Measurements from ENCODE around the gene PADI4. TPM values are rescaled to one million over a fixed set of nuclear protein-coding genes. Genes with fewer than 3 reads are reported as not detected.
A peak's percentile ranks its signal among the peaks of the same experiment; 100 is the strongest.

The PADI4 gene
- total and polyA plus RNA-seq, 2 experiments from 2014 or later: 0.45 to 0.52 TPM

DNA sequence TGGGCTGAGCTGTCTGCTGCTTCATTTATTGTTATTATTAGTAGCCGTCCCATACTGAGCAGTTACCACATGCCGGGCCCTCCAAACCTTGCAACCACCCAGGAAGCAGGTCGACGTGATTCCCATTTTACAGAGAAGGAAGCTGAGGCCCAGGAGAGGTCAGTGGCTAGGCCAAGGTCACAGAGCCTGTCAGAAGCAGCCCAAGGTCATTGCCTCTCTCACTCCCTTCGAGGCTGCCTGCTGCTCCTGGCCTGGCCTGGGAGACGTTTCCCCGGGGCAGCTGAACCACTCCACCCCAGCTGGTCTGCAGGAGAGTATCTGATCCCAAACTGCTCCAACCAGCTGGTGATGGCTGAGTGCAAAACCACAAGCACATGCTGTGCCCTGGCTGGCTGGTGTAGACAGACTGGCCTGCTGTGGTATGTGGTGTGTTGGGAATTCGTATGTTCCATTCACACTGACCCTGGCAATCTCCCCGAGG, 6.5 kb downstream of the PADI4 start:
- Histone ChIP-seq H3K79me2 (replicated peaks; ENCODE audit: insufficient read depth) (no peaks in the 10 kb centered on the region), H3K4me3 (no peak overlapping the region), H3K4me2 (no peak overlapping the region), H2AFZ (no peak overlapping the region), H3K36me3 (ENCODE audit: insufficient read depth) (no peaks in the 10 kb centered on the region), H4K20me1 (replicated peaks; ENCODE audit: insufficient read depth) (no peaks in the 10 kb centered on the region), H3K9me2 (ENCODE audit: insufficient read depth) (no peaks in the 10 kb centered on the region), H3K4me1 (ENCODE audit: insufficient read depth) (peaks cover 14% of the 10 kb centered on the region; the same call in 1 of the 2 replicates), H3F3A (replicated peaks; ENCODE audit: low read depth) (no peaks in the 10 kb centered on the region), H3K27me3 (ENCODE audit: insufficient read depth) (no peaks in the 10 kb centered on the region), H3K27ac (ENCODE audit: low read depth) (no peak overlapping the region)
- no peaks in the 10 kb centered on the region for H3K36me3 Mint-ChIP-seq (ENCODE audit: low read depth)
- no peaks in the 10 kb centered on the region; the same call in 2 of the 3 replicates for H3K9me3 Mint-ChIP-seq
- no peak overlapping the region for H3K27ac Mint-ChIP-seq
- DNase-seq (ENCODE audit: low spot score) (no peak), ATAC-seq (peak; percentile 27; the same call in 2 of the 3 replicates)
- H3K4me3 Mint-ChIP-seq: no peak overlapping the region
- peaks cover 33% of the 10 kb centered on the region for H3K4me1 Mint-ChIP-seq
- TF ChIP-seq, protein P1, sequence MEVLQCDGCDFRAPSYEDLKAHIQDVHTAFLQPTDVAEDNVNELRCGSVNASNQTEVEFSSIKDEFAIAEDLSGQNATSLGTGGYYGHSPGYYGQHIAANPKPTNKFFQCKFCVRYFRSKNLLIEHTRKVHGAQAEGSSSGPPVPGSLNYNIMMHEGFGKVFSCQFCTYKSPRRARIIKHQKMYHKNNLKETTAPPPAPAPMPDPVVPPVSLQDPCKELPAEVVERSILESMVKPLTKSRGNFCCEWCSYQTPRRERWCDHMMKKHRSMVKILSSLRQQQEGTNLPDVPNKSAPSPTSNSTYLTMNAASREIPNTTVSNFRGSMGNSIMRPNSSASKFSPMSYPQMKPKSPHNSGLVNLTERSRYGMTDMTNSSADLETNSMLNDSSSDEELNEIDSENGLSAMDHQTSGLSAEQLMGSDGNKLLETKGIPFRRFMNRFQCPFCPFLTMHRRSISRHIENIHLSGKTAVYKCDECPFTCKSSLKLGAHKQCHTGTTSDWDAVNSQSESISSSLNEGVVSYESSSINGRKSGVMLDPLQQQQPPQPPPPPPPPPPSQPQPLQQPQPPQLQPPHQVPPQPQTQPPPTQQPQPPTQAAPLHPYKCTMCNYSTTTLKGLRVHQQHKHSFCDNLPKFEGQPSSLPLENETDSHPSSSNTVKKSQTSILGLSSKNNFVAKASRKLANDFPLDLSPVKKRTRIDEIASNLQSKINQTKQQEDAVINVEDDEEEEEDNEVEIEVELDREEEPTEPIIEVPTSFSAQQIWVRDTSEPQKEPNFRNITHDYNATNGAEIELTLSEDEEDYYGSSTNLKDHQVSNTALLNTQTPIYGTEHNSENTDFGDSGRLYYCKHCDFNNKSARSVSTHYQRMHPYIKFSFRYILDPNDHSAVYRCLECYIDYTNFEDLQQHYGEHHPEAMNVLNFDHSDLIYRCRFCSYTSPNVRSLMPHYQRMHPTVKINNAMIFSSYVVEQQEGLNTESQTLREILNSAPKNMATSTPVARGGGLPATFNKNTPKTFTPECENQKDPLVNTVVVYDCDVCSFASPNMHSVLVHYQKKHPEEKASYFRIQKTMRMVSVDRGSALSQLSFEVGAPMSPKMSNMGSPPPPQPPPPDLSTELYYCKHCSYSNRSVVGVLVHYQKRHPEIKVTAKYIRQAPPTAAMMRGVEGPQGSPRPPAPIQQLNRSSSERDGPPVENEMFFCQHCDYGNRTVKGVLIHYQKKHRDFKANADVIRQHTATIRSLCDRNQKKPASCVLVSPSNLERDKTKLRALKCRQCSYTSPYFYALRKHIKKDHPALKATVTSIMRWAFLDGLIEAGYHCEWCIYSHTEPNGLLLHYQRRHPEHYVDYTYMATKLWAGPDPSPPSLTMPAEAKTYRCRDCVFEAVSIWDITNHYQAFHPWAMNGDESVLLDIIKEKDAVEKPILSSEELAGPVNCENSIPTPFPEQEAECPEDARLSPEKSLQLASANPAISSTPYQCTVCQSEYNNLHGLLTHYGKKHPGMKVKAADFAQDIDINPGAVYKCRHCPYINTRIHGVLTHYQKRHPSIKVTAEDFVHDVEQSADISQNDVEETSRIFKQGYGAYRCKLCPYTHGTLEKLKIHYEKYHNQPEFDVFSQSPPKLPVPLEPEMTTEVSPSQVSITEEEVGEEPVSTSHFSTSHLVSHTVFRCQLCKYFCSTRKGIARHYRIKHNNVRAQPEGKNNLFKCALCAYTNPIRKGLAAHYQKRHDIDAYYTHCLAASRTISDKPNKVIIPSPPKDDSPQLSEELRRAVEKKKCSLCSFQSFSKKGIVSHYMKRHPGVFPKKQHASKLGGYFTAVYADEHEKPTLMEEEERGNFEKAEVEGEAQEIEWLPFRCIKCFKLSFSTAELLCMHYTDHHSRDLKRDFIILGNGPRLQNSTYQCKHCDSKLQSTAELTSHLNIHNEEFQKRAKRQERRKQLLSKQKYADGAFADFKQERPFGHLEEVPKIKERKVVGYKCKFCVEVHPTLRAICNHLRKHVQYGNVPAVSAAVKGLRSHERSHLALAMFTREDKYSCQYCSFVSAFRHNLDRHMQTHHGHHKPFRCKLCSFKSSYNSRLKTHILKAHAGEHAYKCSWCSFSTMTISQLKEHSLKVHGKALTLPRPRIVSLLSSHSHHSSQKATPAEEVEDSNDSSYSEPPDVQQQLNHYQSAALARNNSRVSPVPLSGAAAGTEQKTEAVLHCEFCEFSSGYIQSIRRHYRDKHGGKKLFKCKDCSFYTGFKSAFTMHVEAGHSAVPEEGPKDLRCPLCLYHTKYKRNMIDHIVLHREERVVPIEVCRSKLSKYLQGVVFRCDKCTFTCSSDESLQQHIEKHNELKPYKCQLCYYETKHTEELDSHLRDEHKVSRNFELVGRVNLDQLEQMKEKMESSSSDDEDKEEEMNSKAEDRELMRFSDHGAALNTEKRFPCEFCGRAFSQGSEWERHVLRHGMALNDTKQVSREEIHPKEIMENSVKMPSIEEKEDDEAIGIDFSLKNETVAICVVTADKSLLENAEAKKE (CRISPR knock-in tag; IDR thresholded peaks at IDR 0.05): no peak
- TF ChIP-seq, protein P2, sequence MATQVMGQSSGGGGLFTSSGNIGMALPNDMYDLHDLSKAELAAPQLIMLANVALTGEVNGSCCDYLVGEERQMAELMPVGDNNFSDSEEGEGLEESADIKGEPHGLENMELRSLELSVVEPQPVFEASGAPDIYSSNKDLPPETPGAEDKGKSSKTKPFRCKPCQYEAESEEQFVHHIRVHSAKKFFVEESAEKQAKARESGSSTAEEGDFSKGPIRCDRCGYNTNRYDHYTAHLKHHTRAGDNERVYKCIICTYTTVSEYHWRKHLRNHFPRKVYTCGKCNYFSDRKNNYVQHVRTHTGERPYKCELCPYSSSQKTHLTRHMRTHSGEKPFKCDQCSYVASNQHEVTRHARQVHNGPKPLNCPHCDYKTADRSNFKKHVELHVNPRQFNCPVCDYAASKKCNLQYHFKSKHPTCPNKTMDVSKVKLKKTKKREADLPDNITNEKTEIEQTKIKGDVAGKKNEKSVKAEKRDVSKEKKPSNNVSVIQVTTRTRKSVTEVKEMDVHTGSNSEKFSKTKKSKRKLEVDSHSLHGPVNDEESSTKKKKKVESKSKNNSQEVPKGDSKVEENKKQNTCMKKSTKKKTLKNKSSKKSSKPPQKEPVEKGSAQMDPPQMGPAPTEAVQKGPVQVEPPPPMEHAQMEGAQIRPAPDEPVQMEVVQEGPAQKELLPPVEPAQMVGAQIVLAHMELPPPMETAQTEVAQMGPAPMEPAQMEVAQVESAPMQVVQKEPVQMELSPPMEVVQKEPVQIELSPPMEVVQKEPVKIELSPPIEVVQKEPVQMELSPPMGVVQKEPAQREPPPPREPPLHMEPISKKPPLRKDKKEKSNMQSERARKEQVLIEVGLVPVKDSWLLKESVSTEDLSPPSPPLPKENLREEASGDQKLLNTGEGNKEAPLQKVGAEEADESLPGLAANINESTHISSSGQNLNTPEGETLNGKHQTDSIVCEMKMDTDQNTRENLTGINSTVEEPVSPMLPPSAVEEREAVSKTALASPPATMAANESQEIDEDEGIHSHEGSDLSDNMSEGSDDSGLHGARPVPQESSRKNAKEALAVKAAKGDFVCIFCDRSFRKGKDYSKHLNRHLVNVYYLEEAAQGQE (IDR thresholded peaks at IDR 0.05; ENCODE audit: unreplicated experiment): no peak
- TF ChIP-seq EZH2 (IDR thresholded peaks at IDR 0.05; ENCODE audit: low read depth, unreplicated experiment): no peak
- TF ChIP-seq, protein P3, sequence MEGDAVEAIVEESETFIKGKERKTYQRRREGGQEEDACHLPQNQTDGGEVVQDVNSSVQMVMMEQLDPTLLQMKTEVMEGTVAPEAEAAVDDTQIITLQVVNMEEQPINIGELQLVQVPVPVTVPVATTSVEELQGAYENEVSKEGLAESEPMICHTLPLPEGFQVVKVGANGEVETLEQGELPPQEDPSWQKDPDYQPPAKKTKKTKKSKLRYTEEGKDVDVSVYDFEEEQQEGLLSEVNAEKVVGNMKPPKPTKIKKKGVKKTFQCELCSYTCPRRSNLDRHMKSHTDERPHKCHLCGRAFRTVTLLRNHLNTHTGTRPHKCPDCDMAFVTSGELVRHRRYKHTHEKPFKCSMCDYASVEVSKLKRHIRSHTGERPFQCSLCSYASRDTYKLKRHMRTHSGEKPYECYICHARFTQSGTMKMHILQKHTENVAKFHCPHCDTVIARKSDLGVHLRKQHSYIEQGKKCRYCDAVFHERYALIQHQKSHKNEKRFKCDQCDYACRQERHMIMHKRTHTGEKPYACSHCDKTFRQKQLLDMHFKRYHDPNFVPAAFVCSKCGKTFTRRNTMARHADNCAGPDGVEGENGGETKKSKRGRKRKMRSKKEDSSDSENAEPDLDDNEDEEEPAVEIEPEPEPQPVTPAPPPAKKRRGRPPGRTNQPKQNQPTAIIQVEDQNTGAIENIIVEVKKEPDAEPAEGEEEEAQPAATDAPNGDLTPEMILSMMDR (conservative IDR thresholded peaks at IDR 0.05; ENCODE audit: low read depth in 2 of 2): no peak
- TF ChIP-seq CREB1 (CRISPR knock-in tag; IDR thresholded peaks at IDR 0.05; ENCODE audit: low read depth): no peak
- TF ChIP-seq NANOG (IDR thresholded peaks at IDR 0.05; ENCODE audit: borderline replicate concordance): no peak
- TF ChIP-seq ZNF331 (CRISPR knock-in tag; IDR thresholded peaks at IDR 0.05; ENCODE audit: low read depth): no peak
- no peak for TF ChIP-seq STAT1 (IDR thresholded peaks at IDR 0.05; ENCODE audit: unreplicated experiment)
- no peak for TF ChIP-seq JUNB (IDR thresholded peaks at IDR 0.05; ENCODE audit: unreplicated experiment)
- no peak for TF ChIP-seq ZNF114 (CRISPR knock-in tag; IDR thresholded peaks at IDR 0.05)
- TF ChIP-seq, protein P4, sequence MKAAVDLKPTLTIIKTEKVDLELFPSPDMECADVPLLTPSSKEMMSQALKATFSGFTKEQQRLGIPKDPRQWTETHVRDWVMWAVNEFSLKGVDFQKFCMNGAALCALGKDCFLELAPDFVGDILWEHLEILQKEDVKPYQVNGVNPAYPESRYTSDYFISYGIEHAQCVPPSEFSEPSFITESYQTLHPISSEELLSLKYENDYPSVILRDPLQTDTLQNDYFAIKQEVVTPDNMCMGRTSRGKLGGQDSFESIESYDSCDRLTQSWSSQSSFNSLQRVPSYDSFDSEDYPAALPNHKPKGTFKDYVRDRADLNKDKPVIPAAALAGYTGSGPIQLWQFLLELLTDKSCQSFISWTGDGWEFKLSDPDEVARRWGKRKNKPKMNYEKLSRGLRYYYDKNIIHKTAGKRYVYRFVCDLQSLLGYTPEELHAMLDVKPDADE (IDR thresholded peaks at IDR 0.05): no peak
- no peak for TF ChIP-seq EZH2phosphoT487 (IDR thresholded peaks at IDR 0.05; ENCODE audit: unreplicated experiment)
- TF ChIP-seq POLR2AphosphoS5 (IDR thresholded peaks at IDR 0.05; ENCODE audit: low read depth): no peak
- peaks cover 8% of the 10 kb centered on the region for H3K27me3 Mint-ChIP-seq (ENCODE audit: insufficient read depth, low read depth, poor library complexity)

Measured in GM23338 (cell line).